Neutrophil (primary cell): ENCODE data around the gene RHPN2.

Experiments
- H3K27ac ChIP-seq: fragments of 200-600 bp; sonication (generic); 2 replicates; pipeline ENCODE4 v1.5.1; 2016; ENCODE audit warnings: mild to moderate bottlenecking, moderate library complexity
- H3K27me3 ChIP-seq: fragments of 200-600 bp; sonication (generic); 2 replicates; pipeline ENCODE4 v1.6.0; 2016; ENCODE audit warnings: mild to moderate bottlenecking
- H3K36me3 ChIP-seq: fragments of 200-600 bp; sonication (generic); 2 replicates; pipeline ENCODE4 v1.5.1; 2017
- H3K4me1 ChIP-seq, 2 experiments: fragments of 200-600 bp in 1 of 2; sonication (generic) in 1 of 2; 1 replicate in 1 of 2; 2 replicates in 1 of 2; pipeline versions ENCODE4 v1.5.1 to v1.6.1; 2013 to 2016; ENCODE audit warnings: low read depth in 1 of 2, low read length in 1 of 2, mild to moderate bottlenecking in 1 of 2, moderate library complexity in 1 of 2; ENCODE audit not compliant: control insufficient read depth in 1 of 2, insufficient read depth in 1 of 2
- H3K4me3 ChIP-seq, 2 experiments: fragments of 200-600 bp in 1 of 2; sonication (generic) in 1 of 2; 1 replicate in 1 of 2; 2 replicates in 1 of 2; pipeline ENCODE4 v1.5.1; 2013 to 2016; ENCODE audit warnings: low read depth in 1 of 2, low read length in 1 of 2, mild to moderate bottlenecking in 1 of 2, moderate library complexity in 1 of 2
- H3K9me3 ChIP-seq: fragments of 200-600 bp; sonication (generic); 2 replicates; pipeline ENCODE4 v1.5.1; 2016
- TF ChIP-seq, protein P1 (sequence below): fragments of 200-600 bp; sonication (generic); IDR thresholded peaks from 2 replicates; pipeline ENCODE4 v1.5.1; 2016; ENCODE audit warnings: antibody characterized with exemption

Gene RHPN2

DNA sequence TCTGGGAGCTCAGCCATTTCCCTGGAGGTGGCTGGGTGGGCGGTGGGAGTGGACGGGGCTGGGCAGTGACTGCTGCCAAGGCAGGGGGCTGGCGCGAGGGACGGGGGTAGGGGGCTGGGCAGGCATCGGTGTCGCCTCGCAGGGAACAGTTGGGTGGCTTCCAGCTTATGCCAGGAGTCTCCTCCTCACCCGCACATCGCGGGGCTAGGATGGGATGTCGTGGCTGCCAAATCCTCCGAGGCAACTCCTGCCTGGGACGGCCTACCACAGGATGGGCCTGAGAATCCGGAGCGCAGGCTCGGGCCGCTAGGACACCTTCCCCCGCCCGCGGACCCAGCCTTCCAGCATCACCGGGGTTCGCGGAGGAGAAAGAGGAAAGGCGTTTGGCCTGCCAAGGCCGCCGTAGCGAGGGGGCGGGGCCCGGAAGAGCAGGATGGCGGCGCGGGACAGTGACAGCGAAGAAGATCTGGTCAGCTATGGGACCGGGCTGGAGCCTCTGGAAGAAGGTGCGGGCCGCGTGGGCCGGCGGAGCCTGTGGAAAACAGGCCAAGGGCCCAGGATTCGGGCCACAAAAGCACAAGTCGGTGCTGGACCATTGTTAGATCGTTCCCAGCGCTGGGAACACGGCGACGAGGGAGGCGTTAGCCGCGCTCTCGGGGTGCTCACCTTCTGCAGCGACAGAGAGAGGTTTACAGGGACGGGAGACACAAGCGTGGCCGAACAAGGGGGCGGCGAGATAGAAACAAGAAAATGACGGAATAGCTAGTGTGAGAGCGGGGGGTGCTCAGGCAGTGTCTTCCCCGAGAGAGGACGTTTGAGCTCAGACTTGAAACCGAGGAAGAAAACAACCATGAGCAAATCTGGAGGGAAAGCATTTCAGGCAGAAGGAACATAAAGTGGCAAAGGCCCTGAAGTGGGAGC lies 16.3 kb upstream of the RHPN2 start, which contains the start of gene GPATCH1:
TSS of gene GPATCH1 (plus strand) at position 421 of the 921 bp plus-strand sequence. CDS start at position 434, 13 bp downstream.
- no peaks in the 10 kb centered on the region for H3K9me3 ChIP-seq
- TF ChIP-seq, protein P1, sequence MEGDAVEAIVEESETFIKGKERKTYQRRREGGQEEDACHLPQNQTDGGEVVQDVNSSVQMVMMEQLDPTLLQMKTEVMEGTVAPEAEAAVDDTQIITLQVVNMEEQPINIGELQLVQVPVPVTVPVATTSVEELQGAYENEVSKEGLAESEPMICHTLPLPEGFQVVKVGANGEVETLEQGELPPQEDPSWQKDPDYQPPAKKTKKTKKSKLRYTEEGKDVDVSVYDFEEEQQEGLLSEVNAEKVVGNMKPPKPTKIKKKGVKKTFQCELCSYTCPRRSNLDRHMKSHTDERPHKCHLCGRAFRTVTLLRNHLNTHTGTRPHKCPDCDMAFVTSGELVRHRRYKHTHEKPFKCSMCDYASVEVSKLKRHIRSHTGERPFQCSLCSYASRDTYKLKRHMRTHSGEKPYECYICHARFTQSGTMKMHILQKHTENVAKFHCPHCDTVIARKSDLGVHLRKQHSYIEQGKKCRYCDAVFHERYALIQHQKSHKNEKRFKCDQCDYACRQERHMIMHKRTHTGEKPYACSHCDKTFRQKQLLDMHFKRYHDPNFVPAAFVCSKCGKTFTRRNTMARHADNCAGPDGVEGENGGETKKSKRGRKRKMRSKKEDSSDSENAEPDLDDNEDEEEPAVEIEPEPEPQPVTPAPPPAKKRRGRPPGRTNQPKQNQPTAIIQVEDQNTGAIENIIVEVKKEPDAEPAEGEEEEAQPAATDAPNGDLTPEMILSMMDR: no peak
- peak within 1 kb of the TSS; percentile 75 for H3K27ac ChIP-seq
- peaks cover 18 to 20% of the 10 kb centered on the region in 2 experiments for H3K4me1 ChIP-seq
- H3K36me3 ChIP-seq: no peaks in the 10 kb centered on the region
- peaks cover 18% of the 10 kb centered on the region for H3K27me3 ChIP-seq
- H3K4me3 ChIP-seq: peak within 1 kb of the TSS; percentile 94 to 99

DNA sequence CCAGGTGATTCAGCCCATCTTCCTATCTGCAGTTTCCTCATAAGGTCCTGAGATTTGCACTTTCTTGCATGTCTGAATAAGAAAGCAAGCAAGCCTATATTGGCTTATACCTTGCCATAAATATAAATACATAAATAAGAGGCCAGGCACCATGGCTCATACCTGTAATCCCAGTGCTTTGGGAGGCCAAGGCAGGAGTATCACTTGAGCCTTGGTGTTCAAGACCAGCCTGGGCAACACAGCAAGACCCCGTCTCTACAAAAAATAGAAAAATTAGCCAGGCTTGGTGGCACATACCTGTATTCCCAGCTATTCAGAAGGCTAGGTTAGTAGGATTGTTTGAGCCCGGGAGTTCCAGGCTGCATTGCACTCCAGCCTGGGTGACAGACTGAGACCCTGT lies 10.8 kb upstream of the RHPN2 start:
- Histone ChIP-seq H3K27ac (no peak overlapping the region), H3K4me1 (peaks cover 6 to 7% of the 10 kb centered on the region in 2 experiments), H3K27me3 (peaks cover 59% of the 10 kb centered on the region), H3K36me3 (no peaks in the 10 kb centered on the region), H3K4me3 (no peak overlapping the region), H3K9me3 (no peaks in the 10 kb centered on the region)
- TF ChIP-seq, protein P1: no peak

GRCh38 chr19:33071887-33072286 lies 7.2 kb upstream of the RHPN2 start:
- Histone ChIP-seq H3K27ac (no peak overlapping the region), H3K9me3 (no peaks in the 10 kb centered on the region), H3K36me3 (no peaks in the 10 kb centered on the region), H3K4me3 (no peak overlapping the region), H3K4me1 (no peaks in the 10 kb centered on the region), H3K27me3 (peaks cover 76% of the 10 kb centered on the region)
- TF ChIP-seq, protein P1: no peak

DNA sequence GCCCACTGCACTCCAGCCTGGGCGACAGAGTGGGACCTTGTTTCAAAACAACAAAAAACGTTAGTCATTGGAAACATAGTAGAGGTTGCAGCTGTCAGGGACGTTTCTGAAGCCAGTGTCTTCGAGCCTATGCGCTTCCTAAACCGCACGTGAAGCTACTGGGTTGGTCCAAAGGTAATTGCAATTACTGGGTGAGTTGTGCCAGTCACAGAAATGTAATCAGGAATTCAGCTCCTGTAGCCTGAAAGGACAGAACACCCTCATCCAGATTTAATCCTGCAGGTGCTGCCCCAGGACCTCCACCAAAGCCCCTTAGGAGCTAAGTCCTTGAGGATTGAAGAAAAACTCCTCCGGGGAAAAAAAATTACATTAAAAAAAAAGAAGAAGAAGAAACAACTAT lies 2.4 kb upstream of the RHPN2 start:
- H3K27ac ChIP-seq: no peak overlapping the region
- H3K4me1 ChIP-seq: peaks cover 0 to 11% of the 10 kb centered on the region in 2 experiments
- TF ChIP-seq, protein P1: no peak
- H3K9me3 ChIP-seq: no peaks in the 10 kb centered on the region
- no peak overlapping the region for H3K4me3 ChIP-seq
- H3K27me3 ChIP-seq: peaks cover 88% of the 10 kb centered on the region
- H3K36me3 ChIP-seq: no peaks in the 10 kb centered on the region

DNA sequence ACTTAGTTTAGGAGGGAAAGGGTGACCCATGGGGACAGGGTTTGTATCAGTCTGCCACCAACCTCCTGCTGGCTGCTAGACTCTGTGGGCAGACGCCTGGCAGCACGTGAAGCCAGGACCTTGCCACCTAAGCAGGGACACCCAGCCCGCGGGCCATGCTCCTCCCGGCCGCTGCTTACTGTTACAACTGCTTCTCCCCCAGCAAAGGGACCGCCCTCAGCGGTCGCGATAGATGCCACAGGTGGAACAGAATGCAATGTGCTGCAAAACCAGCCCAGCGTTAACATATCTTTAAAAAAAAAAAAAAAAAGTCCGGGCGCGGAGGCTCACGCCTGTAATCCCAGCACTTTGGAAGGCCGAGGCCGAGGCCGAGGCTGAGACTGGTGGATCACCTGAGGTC lies 1.9 kb upstream of the RHPN2 start:
- Histone ChIP-seq H3K27ac (no peak overlapping the region), H3K9me3 (no peaks in the 10 kb centered on the region), H3K4me3 (no peak overlapping the region), H3K4me1 (peaks cover 0 to 11% of the 10 kb centered on the region in 2 experiments), H3K27me3 (peaks cover 89% of the 10 kb centered on the region), H3K36me3 (no peaks in the 10 kb centered on the region)
- TF ChIP-seq, protein P1: no peak
